GM12873 (cell line): ENCODE data around the gene HID1.

Experiments
- TF ChIP-seq, protein P1 (sequence below): IDR thresholded peaks from 2 replicates; pipeline ENCODE4 v1.5.1; 2012; ENCODE audit warnings: low read depth, mild to moderate bottlenecking, moderate library complexity, low read length, control low read depth; ENCODE audit not compliant: insufficient read depth; ENCODE audit errors: missing control alignments

Gene HID1

DNA sequence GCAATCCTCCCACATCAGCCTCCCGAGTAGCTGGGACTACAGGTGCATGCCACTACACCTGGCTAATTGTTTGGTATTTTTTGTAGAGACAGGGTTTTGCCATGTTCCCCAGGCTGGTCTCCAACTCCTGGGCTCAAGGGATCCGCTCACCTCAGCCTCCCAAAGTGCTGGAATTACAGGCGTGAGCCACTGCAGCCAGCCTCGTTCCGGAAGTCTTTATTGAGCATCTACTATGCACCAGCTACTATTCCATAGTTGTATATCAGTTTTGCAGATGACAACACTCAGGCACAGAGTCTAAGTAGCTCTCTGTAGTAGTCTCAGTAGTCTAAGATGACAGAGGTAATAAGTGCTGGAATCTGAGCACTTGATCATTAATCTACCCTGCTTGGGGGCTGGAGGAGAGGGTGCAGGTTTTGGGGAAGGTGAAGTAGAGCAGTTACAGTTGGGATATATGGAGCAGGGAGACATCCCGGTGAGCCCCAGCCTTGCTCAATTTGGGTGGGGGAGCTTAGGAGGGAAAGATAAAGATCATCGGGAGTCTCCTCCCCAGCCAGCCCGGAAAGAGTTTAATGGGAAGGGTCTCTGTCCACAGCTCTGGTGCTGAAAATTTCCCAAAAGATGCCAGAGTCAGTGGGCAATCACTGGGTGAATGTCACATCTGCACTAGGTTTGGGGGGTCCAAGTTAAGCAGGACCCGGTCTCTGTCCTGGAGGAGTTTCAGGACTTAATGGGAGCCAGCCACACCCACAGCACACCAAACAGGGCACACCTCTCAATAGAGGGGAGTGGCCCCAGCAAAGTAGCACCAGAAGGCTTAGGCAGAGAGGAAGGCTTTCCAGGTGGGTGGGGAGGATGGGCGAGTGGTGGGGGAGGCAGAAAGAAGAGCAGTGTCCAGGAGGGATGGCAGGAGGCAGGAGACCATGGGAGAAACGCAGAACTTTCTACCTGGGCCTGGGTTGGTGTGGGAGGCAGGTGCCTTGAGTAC, 35.2 kb downstream of the HID1 start:
- TF ChIP-seq, protein P1, sequence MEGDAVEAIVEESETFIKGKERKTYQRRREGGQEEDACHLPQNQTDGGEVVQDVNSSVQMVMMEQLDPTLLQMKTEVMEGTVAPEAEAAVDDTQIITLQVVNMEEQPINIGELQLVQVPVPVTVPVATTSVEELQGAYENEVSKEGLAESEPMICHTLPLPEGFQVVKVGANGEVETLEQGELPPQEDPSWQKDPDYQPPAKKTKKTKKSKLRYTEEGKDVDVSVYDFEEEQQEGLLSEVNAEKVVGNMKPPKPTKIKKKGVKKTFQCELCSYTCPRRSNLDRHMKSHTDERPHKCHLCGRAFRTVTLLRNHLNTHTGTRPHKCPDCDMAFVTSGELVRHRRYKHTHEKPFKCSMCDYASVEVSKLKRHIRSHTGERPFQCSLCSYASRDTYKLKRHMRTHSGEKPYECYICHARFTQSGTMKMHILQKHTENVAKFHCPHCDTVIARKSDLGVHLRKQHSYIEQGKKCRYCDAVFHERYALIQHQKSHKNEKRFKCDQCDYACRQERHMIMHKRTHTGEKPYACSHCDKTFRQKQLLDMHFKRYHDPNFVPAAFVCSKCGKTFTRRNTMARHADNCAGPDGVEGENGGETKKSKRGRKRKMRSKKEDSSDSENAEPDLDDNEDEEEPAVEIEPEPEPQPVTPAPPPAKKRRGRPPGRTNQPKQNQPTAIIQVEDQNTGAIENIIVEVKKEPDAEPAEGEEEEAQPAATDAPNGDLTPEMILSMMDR, result no peak

DNA sequence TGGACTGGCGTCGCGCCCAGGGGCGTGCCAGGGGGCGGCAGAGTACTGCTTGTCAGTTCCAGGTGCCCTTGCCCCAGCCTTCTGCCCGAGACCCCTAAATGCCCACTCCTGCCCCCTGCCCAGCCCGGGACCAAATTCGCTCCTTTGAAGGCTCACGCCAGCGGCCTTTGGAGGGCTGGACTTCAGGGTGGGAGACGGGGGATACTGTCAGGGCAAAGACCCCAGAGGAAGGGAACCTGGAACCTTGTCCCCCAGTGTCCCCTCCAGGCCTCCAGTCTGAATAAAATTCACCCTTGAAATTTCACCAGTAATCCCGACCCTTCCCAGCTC, 36.1 kb downstream of the HID1 start:
- TF ChIP-seq, protein P1, result no peak

DNA sequence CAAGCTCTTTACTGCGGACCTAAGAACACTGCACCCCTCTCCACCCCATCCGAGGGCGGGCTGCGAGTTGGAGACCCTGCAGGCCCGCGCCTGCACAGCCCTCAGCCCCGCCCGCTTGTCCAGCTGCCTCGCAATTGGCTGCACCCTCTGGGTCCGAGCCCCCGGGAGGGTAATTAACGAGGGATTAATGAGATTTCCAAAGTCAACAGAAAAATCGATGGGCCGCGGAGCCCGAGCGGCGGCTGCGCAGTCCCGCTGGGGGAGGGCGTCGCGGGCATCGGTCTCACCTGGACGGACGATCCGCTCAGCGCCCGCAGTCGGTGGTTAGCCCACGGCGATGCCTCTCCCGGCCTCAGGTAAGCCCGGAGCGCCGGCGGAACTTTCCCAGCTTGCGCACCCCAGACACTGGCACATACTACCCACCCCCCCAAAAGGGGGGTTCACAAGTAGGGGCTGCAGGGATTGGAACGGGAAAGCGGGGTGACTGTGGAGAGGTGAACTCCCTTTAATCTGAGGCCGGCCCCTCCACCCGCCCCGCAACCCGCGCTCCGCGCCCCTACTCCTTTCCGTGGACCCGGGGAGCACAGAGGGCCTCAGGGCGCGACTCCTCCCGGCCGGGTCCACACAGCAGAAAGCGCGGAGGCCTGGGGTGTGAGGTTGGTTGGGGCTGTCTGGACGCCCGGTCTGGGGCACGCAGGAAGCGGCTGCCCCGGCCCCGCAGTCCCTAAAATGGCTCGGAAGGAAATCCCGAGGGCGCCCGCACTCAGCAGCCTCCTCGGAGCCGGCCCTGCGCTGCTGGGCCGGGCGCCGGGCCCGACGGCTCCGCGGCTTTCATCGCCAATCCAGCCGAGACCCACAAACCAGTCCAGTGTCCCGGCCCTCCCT, 36.7 kb downstream of the HID1 start, which contains the start of gene OTOP3:
Gene OTOP3 (plus strand): TSS at position 314 of the 885 bp plus-strand sequence. CDS start 24 bp downstream, at position 338.
- TF ChIP-seq, protein P1, result no peak

DNA sequence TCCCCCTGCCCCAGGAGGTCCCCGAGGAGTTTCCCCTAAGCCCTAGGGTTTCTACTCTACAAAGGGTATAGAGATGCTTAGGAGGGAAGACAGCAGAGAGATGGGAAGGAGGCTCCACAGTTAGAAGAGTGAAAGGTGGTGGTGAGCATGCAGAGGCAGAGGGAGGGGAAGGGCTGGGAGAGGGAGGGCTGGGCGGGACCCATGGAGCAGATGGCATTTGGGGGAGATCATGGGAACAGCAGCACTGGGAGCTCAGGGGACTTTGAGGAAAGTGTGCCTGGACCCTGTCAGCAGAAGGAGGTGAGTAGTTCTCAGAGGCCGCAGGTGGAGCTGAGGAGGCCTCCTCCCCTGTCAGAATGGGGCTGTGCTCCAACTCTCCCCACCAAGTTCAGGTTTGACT, 37.5 kb downstream of the HID1 start:
- TF ChIP-seq, protein P1, result no peak

DNA sequence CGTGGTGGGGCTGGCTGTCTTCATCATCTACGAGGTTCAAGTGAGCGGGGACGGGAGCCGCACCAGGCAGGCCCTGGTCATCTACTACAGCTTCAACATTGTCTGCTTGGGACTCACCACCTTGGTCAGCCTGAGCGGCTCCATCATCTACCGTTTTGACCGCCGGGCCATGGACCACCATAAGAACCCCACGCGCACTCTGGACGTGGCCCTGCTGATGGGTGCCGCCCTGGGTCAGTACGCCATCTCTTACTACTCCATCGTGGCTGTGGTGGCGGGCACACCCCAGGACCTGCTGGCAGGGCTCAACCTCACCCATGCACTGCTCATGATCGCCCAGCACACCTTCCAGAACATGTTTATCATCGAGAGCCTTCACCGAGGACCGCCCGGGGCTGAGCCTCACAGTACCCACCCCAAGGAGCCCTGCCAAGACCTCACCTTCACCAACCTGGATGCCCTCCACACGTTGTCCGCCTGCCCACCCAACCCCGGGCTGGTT, 42.0 kb downstream of the HID1 start:
- TF ChIP-seq, protein P1, result no peak

DNA sequence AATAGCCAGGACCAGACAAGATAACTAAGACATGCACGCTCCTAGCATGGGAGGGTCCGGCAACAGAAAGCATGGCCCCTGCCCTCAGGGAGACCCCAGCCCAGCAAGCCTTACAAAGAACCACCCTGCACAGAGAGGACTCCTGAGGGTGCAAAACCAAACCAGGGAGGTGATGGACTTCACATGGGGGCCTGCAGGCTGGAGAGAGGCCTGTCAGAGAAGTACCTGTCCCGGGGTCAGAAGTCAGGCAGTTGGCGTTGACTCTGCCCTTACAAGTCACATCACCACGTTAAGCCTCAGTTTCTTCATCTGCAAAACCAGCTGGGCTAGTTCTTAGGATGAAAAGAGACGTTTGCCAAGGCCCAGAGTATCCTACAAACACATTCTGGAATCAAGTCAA, 43.8 kb downstream of the HID1 start:
- TF ChIP-seq, protein P1, result no peak

DNA sequence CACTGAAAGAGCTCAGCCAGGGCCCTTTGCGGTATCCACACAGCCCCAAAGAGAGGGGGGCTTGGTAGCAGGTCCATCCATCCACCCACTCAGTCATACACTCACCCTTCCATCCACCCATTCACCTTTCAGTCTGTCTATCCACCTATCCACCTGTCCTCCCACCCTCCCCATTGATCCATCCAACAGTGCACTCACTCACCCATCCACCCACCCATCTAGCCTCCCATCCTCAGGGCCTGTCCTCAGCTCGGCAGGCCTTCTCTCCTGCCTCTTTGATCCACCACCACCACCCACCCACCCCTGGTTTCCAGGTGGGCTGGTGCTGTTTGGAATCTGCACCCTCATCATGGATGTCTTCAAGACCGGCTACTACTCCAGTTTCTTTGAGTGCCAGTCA, 47.3 kb downstream of the HID1 start:
- TF ChIP-seq, protein P1, result no peak
